ENCODE data around the gene RBKS. TPM values are rescaled to one million over a fixed set of nuclear protein-coding genes. Genes with fewer than 3 reads are reported as not detected.
A peak's percentile ranks its signal among the peaks of the same experiment; 100 is the strongest.

The RBKS gene
- 4.5 and 6.8 TPM in 2 replicates for total RNA-seq (2021)
- Bru-seq, nascent RNA = percentile 46 among the genes with signal in this experiment
- BruChase-seq, experiment 1, labeled RNA remaining after a 2-hour chase = percentile 48 among the genes with signal in this experiment
- BruChase-seq, experiment 2, labeled RNA remaining after a 6-hour chase = percentile 36 among the genes with signal in this experiment
- long read RNA-seq, partial matches to known transcripts = 1 of 11 reads
- long read RNA-seq, other reads (novel, unspliced or antisense) = 6 of 11 reads

GRCh38 chr2:27890146-27890923 is at the start of gene RBKS, which contains the start of gene BABAM2:
Gene RBKS, minus strand, starts transcription at chr2:27890387. Its CDS starts 42 bp downstream, at chr2:27890345.
Gene BABAM2, plus strand, starts transcription at chr2:27890729. Its CDS starts 3,828 bp downstream, at chr2:27894557.
- intact Hi-C loops (cut with micrococcal nuclease; ENCODE audit: unreplicated experiment) = loop anchor here (1.0 to 5.0 kb wide), 6 partner anchors 42 to 562 kb away; no protein-coding TSS in a partner anchor
- DNase-seq = peak; percentile 75 to 91
- Histone ChIP-seq H3F3A (ENCODE audit: insufficient read depth, low read depth) (peaks cover 15% of the 10 kb centered on the region), H3K9me3 (ENCODE audit: insufficient read depth, low read depth) (no peaks in the 10 kb centered on the region), H2AFZ (peak within 1 kb of the TSS; percentile 93), H3K4me2 (peak within 1 kb of the TSS; percentile 96), H3K9me2 (ENCODE audit: insufficient read depth) (no peaks in the 10 kb centered on the region), H4K20me1 (ENCODE audit: insufficient read depth) (no peaks in the 10 kb centered on the region), H3K27me3 (ENCODE audit: insufficient read depth, low read depth) (no peaks in the 10 kb centered on the region), H3K27ac (peak within 1 kb of the TSS; percentile 96), H3K79me2 (ENCODE audit: low read depth) (peaks cover 46% of the 10 kb centered on the region), H3K36me3 (ENCODE audit: low read depth) (0 out of 2 replicates have a peak, but pooled peaks cover 11% of the 10 kb centered on the region), H3K4me1 (replicated peaks; ENCODE audit: insufficient read depth) (peaks cover 41% of the 10 kb centered on the region), H3K4me3 (peak within 1 kb of the TSS; percentile 81)
- POLR2A ChIA-PET (ENCODE audit: unreplicated experiment) = interaction anchor here (0.5 to 0.9 kb wide), 9 partner anchors 86 to 618 kb away, joined by 4 to 8 read pairs (median 5); no protein-coding TSS in a partner anchor
- no peak for TF ChIP-seq EZH2 (IDR thresholded peaks at IDR 0.05; ENCODE audit: low read depth)
- TF ChIP-seq CTCF (conservative IDR thresholded peaks at IDR 0.05) = no peak
- no TSS peak for BruUV-seq (replicated peaks)
- CTCF ChIA-PET = interaction anchor here (0.6 kb wide), 1 partner anchor 1228 kb away, joined by 5 read pairs; no protein-coding TSS in a partner anchor

DNA sequence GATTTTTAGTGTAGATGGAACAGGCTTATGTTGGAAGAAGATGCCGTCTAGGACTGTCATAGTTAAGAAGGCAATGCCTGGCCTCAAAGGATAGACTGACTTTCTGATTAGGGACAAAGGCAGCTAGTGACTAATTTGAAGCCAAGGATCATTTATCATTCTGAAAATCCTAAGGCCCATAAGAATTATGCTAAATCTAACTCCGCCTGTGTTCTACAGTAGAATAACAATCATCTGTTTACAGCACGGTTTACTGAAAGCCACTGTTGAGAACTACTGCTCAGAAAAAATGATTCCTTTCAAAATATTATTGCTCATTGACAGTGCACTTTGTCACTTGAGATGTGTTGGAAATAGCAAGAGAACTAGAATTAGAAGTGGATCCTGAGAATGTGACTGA is 44.8 kb upstream of the RBKS start:
- Histone ChIP-seq H3K79me2 (ENCODE audit: low read depth) (peaks cover 2% of the 10 kb centered on the region; the same call in 1 of the 2 replicates), H3K36me3 (ENCODE audit: low read depth) (peaks cover 7% of the 10 kb centered on the region; the same call in 1 of the 2 replicates), H2AFZ (no peak overlapping the region), H3K27ac (no peak overlapping the region), H3K4me2 (no peak overlapping the region), H3K9me2 (ENCODE audit: insufficient read depth) (no peaks in the 10 kb centered on the region), H3K4me1 (replicated peaks; ENCODE audit: insufficient read depth) (peaks cover 20% of the 10 kb centered on the region), H4K20me1 (ENCODE audit: insufficient read depth) (no peaks in the 10 kb centered on the region), H3K27me3 (ENCODE audit: insufficient read depth, low read depth) (no peaks in the 10 kb centered on the region), H3K9me3 (ENCODE audit: insufficient read depth, low read depth) (no peaks in the 10 kb centered on the region), H3K4me3 (no peak overlapping the region), H3F3A (ENCODE audit: insufficient read depth, low read depth) (peaks cover 8% of the 10 kb centered on the region)
- POLR2A ChIA-PET (ENCODE audit: unreplicated experiment) = no interaction called here
- CTCF ChIA-PET = no interaction called here
- no peak for TF ChIP-seq EZH2 (IDR thresholded peaks at IDR 0.05; ENCODE audit: low read depth)
- no peak for TF ChIP-seq CTCF (conservative IDR thresholded peaks at IDR 0.05)
- BruUV-seq (replicated peaks) = no TSS peak
- intact Hi-C loops (cut with micrococcal nuclease; ENCODE audit: unreplicated experiment) = no loop called here
- DNase-seq = no peak

GRCh38 chr2:27932396-27932795 is 42.2 kb upstream of the RBKS start:
- Histone ChIP-seq H3K27me3 (ENCODE audit: insufficient read depth, low read depth) (no peaks in the 10 kb centered on the region), H3K9me3 (ENCODE audit: insufficient read depth, low read depth) (no peaks in the 10 kb centered on the region), H3K4me1 (replicated peaks; ENCODE audit: insufficient read depth) (peaks cover 20% of the 10 kb centered on the region), H3K9me2 (ENCODE audit: insufficient read depth) (no peaks in the 10 kb centered on the region), H2AFZ (no peak overlapping the region), H3K79me2 (ENCODE audit: low read depth) (0 out of 2 replicates have a peak, but pooled peaks cover 2% of the 10 kb centered on the region), H3F3A (ENCODE audit: insufficient read depth, low read depth) (peaks cover 8% of the 10 kb centered on the region), H4K20me1 (ENCODE audit: insufficient read depth) (no peaks in the 10 kb centered on the region), H3K27ac (peak overlapping the region; percentile 70), H3K36me3 (ENCODE audit: low read depth) (peaks cover 14% of the 10 kb centered on the region; the same call in 1 of the 2 replicates), H3K4me2 (peak overlapping the region; percentile 50), H3K4me3 (no peak overlapping the region)
- ChIA-PET CTCF (no interaction called here), POLR2A (ENCODE audit: unreplicated experiment) (interaction anchor here (0.5 to 0.6 kb wide), 4 partner anchors 134 to 522 kb away, joined by 4 to 7 read pairs (median 4); no protein-coding TSS in a partner anchor)
- DNase-seq = peak; percentile 37 to 94
- intact Hi-C loops (cut with micrococcal nuclease; ENCODE audit: unreplicated experiment) = loop anchor here (2.0 kb wide), 1 partner anchor 42 kb away; the partner anchor contains the start of genes BABAM2 and RBKS
- TF ChIP-seq EZH2 (IDR thresholded peaks at IDR 0.05; ENCODE audit: low read depth) (no peak), CTCF (conservative IDR thresholded peaks at IDR 0.05) (no peak)
- BruUV-seq (replicated peaks) = no TSS peak

Data from PC-9 (cell line).